HG02610 (cell line): ENCODE measurements around the gene RETREG1.
"Not testable (repeated sequence)": the region's sequence is repeated elsewhere in the genome, so short reads cannot be mapped to it uniquely, and the experiment has no call there.

ENCODE experiments used
- ATAC-seq: cut with Tn5 transposase; IDR thresholded peaks from one replicate; pipeline ENCODE4 v1.9.1; 2021; ENCODE audit warnings: mild to moderate bottlenecking, moderate library complexity; ENCODE audit not compliant: unreplicated experiment

The RETREG1 gene

DNA sequence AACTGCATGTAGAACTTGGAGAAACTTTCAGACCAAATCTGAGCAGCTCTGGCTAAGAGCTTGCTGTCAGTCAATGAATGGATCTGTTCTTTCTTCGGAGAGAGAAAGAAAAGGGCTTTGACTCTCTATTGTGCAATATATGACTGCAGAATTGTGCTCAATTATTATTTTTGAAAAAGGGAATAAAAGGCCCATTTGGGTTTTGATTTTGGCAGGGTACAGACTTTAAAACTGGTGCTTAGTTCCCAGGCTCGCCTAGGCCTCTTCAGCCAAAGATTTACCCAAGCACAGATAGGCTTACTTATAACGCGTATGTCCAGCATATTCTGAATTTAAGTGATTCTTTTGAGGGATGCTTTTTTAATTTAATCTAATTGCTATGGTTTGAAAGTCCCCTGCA, 59.3 kb downstream of the RETREG1 start:
- no peak for ATAC-seq

DNA sequence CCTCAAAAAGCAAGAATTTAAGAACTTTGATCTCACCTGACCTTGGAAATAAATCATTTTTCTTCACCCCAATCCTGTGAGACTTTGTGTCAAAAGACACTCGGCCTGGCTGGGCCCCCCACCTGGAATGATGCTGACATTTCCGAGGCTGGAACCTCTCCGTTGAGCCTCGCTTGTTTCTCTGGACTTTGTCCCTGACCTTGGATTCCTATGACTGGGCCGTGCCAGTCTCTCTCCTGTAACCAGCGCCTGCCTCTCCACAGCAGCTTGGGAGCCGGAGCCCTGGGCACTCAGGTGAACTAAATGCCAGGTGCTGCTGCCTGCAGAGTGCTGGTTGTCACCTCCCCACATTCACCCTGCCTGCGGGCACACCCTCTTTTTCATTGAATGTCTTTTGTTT, 62.7 kb downstream of the RETREG1 start:
- ATAC-seq, result no peak

DNA sequence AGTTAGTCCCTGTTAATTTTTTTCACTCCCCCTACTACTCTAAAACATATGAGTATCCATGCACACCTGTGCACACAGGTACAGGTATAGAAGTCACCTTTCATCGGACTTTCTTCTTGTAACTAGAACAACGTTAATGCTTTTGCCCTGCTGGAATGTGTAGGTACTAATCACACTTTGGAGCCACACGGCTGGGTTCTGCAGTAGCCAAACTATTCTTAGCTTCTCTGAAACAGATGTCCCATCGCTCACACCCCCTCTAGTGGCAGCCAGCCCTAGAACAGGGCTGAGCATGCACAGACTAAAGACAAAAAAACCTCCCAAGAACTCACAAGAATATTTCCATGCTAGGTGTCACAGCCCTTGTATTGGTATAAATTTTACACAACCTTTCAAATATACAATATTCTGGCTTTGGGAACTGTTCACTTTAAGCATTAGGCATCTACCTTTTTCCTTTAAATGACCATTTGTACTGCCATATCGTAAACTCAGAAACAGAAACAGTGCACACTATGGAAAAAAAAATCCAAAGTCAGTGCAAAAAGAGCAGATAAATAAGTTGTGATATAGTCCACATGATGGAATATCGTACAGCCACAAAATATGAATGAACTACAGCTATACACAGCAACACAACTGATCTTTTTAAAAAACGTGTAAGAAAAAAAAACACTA, 64.0 kb downstream of the RETREG1 start:
- peak; percentile 88 for ATAC-seq

DNA sequence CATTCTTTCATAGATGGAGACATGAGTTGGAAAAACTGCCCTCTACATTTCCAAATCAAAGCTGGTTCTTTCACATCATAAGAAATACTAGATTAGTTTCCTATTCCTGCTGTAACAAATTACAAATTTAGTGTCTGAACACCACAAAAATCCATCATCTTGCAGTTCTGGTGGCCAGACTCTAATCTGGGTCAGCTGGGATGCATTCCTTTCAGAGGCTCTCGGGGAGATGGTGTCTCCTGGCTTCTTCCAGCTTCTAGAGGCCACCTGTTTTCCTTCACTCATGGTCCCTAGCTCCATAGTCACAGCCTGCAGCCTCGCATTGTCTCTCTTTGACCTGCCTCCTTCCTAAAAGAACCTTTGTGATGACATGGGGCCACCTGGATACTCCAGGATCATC, 65.2 kb downstream of the RETREG1 start:
- no peak for ATAC-seq

DNA sequence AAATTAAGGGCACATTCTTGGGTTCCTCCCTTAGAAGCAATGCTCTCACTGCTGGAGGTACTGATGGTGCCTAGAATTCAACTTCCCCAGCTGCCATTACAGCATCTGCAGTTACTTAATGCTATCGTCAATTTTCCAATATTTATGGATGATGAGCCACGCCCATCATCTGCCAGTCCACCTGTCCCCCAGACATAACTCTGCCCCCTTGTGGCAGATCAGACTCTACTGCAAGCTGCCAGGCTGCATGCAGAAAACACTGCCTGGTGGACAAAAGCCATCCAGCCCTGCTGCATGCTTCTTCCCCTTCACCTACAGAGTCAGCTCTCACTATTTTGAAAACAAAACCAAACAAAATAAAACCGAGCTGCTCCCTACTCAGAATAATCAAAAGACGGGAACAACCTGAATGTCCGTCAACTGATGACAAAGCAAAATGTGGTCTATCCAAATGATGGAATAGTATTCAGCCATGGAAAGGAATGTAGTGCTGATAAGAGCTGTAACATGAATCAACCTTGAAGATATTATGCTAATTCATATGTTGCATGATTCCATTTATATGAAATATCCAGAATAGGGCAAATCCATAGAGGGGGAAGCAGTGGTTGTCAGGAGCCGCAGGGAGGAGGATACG, 66.4 kb downstream of the RETREG1 start:
- peak; percentile 56 for ATAC-seq

DNA sequence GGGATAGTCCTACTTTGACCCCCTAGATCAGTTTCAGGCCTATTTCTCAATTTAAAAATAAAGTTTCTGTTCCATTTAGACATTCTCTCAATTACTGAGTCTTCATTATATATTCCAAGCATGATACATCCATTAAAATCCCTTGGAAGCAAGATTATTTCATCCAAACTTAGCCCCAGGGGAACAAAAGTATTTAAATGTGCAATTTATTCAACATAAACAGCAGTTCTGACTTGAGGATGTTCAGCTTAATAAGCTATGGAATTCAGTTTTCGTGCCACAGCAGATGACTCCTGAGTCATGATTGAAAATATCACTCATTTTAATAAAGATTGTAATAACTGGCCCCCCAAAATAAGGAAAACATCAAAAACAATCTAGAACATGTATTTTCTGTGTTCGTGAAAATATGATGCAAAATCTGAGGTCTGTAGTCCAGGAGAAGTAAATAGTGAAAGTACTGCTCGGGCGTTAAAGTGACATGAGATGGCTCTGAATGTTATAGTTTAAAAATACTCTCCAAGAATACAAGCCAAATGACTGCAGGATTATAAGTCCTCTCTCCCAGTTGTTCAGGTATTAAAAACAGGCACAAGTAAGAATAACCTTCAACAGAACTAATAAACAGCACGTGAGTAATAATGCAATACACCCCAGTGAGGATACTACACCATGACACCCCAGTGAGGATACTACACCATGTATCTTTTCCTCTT, 67.1 kb downstream of the RETREG1 start:
- no peak for ATAC-seq

DNA sequence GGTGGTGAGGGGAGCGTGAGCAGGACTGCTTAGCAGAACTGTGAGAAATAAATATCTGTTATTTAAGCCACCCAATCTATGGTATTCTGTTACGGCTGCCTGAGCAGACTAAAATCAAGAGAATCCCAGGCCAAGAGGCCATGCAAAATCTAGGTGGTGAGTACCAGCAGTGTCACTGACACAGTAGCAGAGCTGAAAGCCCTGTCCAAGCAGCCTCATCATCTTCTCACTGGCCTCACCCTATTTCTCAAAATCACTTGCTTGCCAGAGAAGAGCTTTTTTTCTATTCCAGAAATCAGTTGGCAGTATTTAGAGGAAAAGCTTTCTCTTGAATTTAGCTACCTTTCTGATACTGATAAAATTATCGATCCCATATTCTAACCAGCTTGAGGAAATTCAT, 68.0 kb downstream of the RETREG1 start:
- no peak for ATAC-seq

DNA sequence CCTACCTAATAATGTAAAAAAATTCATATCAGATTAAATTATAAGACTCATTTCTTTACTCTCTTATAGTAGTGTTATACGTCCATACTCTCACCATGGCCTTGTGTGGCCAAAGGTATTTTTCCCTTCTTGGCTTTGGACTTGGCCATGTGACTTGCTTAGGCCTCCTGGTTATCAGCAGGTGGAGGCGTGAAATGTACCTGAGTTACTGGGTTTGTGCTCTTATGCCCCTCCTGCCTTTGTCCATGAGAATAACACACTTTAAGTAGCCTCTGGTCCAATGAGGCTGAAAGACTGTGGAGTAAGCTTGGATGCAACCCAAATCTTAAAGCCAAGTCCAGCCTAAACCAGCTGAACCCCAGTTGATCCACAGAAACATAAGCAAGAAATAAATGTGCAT, 68.7 kb downstream of the RETREG1 start:
- ATAC-seq, result no peak

DNA sequence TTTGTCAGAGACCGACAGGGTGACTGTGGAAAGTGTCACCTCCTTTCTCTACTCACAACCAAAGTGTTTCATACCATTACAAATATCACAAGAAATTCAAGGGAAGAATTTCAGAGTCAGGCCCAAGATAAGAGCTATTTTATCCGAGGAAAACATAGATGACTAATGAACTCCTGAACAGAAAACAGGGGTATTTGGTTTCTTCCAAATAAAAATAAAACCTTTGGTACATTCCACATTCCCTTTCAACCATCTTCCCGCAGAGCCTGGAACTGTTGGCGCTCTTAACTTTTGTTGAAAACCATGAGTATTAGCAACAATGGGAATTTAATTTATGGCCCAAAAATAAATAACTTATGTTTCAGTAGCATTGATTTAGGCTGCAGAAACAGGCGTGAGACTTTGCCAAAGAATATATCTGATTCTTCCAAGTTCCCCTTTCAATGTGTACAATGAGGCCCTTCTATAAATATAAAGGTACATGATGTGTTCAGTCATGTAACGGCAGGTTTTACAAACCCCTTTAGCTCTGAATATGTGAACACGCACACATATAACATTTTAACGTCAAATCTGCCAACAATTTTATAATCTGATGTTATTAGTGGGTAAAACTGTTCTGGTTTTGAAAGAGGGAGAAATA, 69.5 kb downstream of the RETREG1 start:
- ATAC-seq, result no peak

DNA sequence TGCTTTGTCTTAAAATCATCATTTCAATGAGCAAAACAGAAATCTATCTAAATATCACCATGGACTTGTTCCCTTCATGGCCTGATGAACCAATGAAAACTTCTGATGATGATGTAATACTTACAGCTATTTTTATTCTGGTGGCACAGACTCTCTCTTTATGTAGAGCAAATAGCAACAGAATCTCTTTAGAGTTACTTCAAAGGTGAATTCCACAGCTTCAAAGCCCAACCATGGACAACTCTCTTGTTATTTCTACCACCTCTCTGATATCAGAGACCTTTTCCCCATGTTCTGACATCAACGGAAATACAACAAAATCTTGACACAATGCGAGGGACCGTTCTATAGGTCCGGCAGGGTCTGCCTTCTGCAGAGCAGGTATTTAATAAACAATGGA, 70.1 kb downstream of the RETREG1 start:
- ATAC-seq, result no peak

DNA sequence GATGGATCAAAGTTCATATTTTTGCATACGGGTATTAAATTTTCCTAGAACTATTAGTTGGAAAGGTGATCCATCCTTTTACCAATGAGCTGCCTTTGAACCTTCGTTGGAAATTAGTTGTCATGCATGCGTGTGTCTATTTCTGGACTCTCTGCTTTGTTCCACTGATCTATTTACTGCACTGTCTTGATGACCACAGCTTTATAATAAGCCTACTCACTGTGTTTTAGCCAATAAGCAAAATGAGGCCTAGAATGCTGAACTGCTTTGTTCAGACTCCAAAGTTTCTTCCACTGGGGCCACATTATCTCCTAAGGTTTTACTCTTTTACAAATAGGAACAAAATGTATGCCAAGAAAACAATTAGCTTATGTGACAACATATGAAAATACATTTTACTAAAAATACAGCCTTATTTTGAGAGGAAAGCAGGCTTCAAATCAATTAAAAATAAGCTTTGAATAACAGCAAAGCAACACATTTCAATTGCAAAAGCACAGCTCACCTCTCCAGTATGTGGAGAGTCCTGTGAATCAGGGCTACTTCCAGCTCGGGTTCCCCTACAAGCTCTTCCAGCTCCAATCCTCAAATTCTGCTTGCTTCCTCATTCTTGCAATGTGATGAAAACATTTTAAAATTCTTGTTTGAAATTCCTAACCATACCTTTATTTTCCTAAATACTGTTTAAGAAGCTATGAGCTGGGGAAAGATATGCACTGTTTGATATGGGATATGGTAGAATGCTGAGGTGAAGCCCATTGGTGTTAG, 72.0 kb downstream of the RETREG1 start:
- no peak for ATAC-seq

DNA sequence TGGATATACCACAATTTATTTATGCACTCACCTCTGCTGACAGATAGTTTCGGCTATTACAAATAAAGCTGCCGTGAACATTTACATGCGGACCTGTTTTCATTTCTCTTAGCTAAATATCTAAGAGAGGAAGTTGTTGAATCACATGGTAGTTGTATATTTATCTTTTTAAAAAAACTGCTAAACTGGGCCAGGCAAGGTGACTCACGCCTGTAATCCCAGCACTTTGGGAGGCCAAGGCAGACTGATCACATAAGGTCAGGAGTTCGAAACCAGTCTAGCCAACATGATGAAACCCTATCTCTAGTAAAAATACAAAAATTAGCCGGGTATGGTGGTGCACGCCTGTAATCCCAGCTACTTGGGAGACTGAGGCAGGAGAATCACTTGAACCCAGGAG, 73.6 kb downstream of the RETREG1 start:
- ATAC-seq, result not testable (repeated sequence)

DNA sequence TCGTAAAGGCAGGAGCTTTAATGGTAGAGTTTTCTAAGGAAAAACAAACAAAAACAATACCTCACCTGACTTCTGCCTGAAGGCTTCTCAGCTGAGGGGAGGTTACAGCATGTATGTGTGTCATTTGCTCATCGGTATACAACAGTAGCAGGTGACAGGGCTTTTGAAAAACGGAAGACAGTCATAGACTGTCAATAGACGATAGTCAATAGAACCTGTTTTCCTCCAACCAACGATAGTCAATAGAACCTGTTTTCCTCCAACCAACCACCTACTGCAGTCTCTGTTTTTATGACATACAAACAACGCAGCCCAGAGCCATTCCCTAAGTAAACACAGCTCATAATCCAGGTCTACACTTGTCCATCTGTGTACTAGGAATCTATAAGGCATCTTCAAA, 74.6 kb downstream of the RETREG1 start:
- ATAC-seq, result no peak

DNA sequence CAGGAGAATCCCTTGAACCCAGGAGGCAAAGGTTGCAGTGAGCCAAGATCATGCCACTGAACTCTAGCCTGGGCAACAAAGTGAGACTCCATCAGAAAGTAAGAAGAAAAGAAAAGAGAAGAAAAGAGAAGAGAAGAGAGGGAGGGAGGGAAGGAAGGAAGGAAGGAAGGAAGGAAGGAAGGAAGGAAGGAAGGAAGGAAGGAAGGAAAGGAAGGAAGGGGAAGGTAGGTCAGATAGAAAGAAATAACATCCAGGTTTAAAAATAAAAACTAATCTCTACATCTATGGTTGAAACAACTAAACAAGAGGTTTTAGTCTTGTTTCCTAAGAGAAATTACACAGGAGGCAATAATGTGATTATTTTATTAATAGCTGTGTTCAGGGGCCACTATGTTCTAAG, 75.2 kb downstream of the RETREG1 start:
- not testable (repeated sequence) for ATAC-seq

DNA sequence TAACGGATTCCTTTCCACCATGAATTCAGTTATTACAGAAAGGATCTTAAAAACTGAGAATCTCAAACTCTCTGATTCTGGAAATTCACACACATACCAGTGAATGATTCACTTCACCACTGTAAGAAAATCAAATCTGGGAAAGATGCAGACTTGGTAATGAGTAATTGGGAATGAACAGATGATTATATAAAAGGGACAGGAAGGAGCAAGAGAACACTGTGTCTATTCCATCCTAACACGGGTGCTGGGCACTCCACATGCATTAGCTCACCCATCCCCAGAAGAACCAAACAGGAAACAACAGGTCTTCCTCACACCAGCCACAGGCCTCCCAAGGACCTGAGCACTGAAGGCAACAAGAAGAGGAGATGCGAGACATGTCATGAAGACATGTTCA, 76.4 kb downstream of the RETREG1 start:
- no peak for ATAC-seq

DNA sequence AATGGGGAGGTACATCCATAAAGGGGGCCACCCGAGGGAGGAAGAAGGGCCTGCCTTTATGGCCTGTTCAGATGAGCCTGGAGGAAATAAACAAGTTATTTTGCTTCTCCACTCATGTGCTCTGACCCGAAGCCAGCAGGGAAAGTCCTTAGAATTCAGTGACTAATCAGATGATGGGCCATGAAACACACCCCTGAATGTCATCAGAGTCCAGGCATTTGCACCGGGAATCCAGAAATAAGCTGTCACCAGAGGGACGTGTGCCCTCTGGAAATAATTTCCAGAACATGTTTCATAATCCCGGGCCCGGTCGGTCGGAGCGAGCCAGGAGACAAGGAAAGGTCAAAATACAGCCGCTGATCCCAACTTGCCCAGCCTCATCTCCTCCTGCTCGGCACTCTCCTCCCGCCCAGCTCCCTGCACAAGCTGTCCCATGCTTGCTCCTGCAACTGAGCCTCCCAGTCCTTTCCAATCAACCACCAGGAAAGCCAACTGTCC, 77.6 kb downstream of the RETREG1 start:
- no peak for ATAC-seq

DNA sequence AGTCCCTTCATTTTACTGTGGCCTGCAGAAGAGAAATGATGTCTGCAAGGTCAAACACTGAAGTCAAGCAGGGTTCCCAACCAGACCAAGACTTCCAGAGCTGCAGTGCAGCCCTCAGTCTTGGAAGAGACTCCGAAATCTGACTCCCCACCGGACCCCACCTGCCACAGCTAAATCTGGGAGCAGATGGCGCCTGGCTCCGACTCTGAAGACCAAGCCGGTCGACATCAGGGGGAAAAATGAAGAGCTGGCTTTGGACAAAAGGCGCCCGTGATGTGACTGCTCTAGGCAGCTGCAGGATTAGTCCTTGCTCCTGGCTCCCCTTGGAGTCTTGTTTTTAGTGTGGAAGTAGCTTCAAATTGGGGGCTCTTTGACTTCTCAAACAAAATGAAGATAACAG, 78.8 kb downstream of the RETREG1 start:
- no peak for ATAC-seq

DNA sequence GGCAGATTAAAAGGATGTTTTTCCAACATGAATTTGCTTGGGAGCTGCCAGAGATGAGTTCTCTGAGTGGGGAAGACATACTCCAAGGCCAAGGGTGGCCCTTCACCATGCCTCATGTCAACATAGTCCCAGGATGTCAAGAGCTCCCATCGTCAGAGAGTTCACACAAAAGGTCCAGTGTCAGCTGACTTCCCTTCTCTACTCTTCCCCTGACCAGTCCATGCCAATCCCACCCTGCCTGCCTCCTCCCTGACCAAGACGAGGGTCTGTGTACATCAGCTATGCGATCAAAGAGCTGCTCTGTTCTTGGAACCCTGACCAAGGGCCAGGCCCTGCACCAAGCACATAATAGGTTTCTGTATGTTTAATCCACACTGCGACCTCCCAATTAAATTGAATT, 80.0 kb downstream of the RETREG1 start:
- ATAC-seq, result no peak

DNA sequence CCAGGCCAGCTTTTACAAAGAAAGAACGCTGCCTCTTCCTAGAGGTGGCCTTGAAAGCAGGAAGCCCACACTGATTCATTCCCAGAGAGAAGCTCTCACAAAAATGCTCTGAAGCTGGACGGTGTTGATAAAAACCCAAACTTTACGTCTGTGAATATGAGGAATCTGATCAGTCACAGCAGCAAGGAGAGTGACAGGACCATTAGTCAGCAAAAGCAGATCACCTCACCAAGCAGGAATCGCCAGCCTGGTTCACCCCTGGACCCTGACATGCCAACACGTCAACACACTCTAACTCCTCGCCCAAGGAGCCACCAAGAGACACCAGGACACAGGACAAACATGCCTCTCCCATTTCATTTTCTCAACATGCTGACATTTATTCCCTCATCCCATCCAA, 80.6 kb downstream of the RETREG1 start:
- no peak for ATAC-seq

DNA sequence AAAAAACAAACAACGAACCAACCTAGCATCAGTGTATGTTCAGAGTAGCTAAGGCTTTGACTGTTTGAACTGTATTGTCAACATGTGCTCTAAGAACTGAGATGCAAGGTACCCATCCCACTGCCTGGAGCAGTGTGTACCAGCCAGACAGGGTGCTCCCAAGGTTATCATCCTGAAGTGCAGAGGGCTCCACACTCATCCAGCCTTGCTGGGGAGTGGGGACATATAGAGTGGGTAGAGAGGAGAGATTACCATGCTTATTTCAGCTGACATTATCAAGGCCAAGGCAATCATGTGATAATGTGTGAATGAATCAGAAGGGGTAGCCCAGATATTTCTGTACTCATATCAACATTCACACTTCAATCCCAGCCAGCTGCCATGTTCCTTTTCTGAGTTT, 82.5 kb downstream of the RETREG1 start:
- no peak for ATAC-seq
